NCI-H345 (cell line): ENCODE data around the gene DIAPH2.
"Not testable (repeated sequence)": the region's sequence is repeated elsewhere in the genome, so short reads cannot be mapped to it uniquely, and the experiment has no call there.

Experiments used
- DNase-seq: peaks from one replicate; lab custom pipeline; 2025; lab: John Stamatoyannopoulos, UW

Gene DIAPH2

GRCh38 chrX:96684339-96685209 lies at the start of gene DIAPH2:
DIAPH2 (plus strand) TSS chrX:96684842.
- peak; percentile 49 for DNase-seq

- DNase-seq, result no peak
These were observed 34.6 kb upstream of the DIAPH2 start for GRCh38 chrX:96650023-96650422.

DNA sequence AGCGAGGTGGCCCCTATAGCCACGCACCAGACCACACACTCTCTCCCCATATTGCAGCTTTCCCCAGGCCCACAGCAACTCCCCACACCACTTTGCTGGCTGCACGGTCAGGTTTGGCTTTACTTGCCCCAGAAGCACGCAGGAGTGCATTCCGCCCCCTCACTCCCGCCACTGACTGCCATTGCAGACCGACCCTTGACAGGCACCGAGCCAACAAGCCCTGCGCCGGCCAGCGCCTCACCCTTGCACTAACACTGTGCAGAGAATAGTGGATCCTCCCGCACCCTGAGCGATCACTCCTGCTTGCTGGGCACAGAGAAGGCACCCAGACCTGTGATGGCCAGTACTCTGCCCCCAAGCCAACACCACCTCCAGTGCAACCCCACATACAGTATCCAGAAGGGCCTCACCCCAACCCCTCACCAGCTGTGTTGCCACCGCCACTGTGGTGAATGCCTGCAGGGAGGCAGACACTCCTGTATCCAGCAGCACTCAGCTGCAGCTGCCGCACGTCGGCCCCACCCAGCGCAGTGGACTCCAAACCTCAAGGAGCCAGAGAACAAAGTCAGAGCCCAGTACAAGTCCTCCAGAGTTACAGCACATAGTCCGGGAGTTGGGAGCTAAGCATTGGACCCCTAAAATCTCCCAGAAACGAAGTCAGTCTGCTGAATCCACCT lies 28.6 kb upstream of the DIAPH2 start:
- DNase-seq, result no peak

- no peak for DNase-seq
These were observed 2.1 kb upstream of the DIAPH2 start for GRCh38 chrX:96682516-96682915.

DNA sequence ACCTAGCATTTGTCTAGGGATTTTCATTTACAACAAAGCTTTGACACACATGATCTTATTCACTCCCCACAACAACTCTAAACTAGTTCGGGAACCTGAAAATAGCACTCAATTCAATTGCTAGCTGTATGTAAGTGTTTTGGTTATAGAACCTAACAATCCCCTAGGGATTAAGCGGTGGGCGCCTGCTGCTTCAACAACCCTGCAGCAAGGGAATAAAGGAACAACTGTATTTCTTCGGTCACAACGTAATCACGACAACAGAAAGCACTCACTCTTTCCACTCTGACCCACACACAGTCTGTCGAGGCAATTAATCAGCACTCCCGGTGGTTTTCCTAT lies 674 bp upstream of the DIAPH2 start:
- DNase-seq, result no peak

GRCh38 chrX:96685210-96686099 lies 813 bp downstream of the DIAPH2 start:
- DNase-seq, result no peak

DNA sequence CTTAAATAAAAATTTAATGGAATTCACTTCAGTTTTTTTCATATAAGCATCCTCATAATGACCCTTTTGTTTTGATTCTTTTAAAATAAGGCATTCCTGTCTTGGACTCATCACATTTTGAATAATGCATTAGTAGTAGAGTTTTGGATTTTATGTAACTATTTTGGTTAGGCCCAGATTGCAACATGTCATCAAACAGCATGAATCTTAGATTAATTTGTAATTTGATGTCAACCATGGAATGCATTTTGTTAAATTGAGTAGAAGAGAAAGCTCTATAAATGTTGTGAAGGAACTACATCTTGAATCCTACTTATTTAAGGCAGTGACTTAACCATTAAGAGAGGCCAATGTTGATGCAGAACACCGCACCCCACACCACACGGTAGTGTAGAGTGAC lies 3.1 kb downstream of the DIAPH2 start:
- DNase-seq, result no peak

DNA sequence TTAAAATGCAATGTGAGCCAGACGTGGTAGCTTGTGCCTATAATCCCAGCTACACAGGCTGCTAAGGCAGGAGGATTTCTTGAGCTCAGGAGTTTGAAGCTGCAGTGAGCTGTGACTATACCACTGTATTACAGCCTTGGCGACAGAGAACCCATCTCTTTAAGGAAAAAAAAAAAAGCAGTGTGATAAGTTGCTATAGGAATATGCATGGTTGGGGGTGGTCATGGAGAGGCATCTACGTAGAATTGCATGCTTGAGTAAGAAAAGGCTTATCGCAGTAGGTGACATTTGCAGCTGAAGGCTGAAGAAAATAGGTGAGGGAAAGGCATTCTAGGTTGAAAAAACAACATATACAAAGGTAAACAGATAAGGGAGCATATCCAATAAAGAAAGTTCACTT lies 4.1 kb downstream of the DIAPH2 start:
- DNase-seq, result no peak

GRCh38 chrX:96689991-96690390 lies 5.3 kb downstream of the DIAPH2 start:
- no peak for DNase-seq

- no peak for DNase-seq
These were observed 7.8 kb downstream of the DIAPH2 start for GRCh38 chrX:96692454-96692853.

- no peak for DNase-seq
These were observed 8.2 kb downstream of the DIAPH2 start for GRCh38 chrX:96692890-96693289.

GRCh38 chrX:96693407-96693806 lies 8.8 kb downstream of the DIAPH2 start:
- DNase-seq, result no peak

GRCh38 chrX:96696462-96696861 lies 11.8 kb downstream of the DIAPH2 start:
- no peak for DNase-seq

GRCh38 chrX:96700625-96701024 lies 16.0 kb downstream of the DIAPH2 start:
- DNase-seq, result no peak

DNA sequence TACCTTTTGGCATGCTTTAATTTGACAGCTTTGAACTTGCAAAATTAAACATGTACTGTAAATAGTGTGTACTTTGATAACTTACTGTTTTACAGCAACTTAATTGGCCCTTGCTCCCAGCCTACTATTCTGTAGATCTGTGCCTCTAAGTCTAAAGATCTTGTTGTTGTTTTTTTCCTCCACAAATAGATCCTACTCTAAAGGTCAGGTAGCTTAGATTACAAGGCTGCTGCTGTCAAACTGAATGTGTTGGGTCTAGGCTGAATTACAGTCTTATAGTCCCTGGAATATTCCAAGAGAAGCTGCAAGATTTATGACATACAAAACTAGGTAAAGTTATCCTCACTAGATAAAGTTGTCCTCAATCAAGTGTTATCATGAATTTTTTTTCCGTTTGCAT lies 18.7 kb downstream of the DIAPH2 start:
- DNase-seq, result no peak

- DNase-seq, result no peak
These were observed 19.2 kb downstream of the DIAPH2 start for GRCh38 chrX:96703816-96704215.

GRCh38 chrX:96704629-96705028 lies 20.0 kb downstream of the DIAPH2 start:
- DNase-seq, result no peak

DNA sequence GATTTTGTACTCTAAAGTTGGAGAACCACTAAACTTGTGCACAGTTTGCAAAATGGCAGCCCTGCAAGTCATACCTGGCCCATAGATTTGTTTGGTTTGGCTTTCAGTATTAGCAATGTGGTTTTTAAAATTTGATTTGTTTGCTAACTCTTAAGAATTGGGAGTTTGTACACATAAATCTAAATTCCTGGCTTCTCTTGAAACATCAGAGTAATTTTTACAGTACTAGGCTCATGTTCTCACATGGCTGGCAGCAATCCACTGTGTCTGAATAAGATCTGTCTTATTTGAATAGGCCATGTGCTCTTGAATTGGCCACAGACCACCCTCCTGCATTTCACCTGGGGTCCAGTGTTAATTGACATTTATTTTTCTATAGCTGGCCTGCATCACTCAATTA lies 21.3 kb downstream of the DIAPH2 start:
- DNase-seq, result no peak

- no peak for DNase-seq
These were observed 23.2 kb downstream of the DIAPH2 start for GRCh38 chrX:96707804-96708203.

- DNase-seq, result no peak
These were observed 25.4 kb downstream of the DIAPH2 start for GRCh38 chrX:96710031-96710430.

DNA sequence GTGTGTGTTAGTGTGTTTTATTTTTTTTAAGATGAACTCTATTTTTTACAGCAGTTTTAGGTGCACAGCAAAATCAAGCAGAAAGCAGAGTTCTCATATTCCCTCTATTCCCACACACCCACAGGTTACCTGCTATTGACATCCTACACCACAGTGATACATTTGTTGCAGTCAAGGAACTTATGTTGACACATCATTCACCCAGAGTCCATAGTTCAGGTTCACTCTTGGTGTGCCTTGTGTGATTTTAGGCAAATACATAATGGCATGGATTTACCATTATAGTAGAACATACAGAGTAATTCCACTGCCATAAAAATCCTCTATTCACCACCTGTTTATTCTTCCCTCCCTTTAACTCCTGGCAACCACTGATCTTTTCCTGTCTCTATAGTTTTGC lies 28.7 kb downstream of the DIAPH2 start:
- DNase-seq, result no peak

GRCh38 chrX:96714393-96714792 lies 29.8 kb downstream of the DIAPH2 start:
- DNase-seq, result not testable (repeated sequence)

DNA sequence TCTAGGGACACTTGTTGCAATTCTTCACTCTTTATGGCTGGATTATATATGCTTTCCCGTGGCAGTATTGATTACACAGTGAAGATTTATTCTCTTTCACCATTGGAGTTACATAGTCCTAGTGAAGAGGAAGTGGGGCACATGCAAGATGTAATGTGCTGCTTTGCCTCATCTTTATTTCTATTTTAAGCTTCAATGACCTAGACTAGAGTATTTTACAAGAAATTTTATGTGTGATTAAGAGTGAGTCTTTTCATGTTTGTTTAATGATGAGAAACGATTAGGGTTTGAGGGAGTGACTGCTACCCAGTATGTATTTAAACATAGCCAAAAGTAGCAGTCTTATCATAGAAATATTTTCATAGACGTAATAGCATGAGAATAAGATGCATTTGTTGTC lies 30.8 kb downstream of the DIAPH2 start:
- no peak for DNase-seq
